Measurements from ENCODE around the gene KDM4B. TPM values are rescaled to one million over a fixed set of nuclear protein-coding genes. Genes with fewer than 3 reads are reported as not detected.

The KDM4B gene
- total RNA-seq, 1 experiment from 2014 or later, result 43.7 TPM

DNA sequence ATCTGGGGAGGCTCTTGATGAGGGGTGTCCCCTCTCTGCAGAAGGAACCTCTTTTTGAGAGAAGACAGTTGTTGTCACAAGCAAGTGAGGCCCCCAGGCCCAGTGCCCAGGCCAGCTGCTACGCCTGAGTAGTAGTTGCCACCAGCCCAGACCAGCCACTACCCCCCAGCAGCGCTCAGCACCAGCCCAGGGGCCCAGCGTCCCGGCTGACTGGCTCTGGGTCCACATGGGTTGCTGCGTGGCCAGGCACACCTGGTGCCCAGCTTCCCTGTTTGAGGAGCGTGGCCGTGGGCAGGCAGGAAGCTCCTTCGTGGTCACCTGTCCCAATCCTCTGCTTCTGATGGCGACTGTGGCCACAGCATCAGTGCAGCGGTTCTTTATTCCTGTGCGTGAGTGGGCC is 84.7 kb downstream of the KDM4B start:
- no peaks in the 10 kb centered on the region for H3K27me3 ChIP-seq (ENCODE audit: insufficient read depth, low read length)
- no peaks in the 10 kb centered on the region for H3K79me1 ChIP-seq (ENCODE audit: insufficient read depth, low read depth, low read length, poor library complexity, severe bottlenecking)
- WGBS (ENCODE audit: extremely low coverage, insufficient read length, low lambda C conversion rate), result no CpG with 5 or more reads among the region's 11 CpGs
- H3K23ac ChIP-seq (ENCODE audit: insufficient read length, low read depth, low read length), result no peak overlapping the region
- Mint-ChIP-seq H3K4me3 (no peak overlapping the region), H3K27ac (no peak overlapping the region; a peak in 1 of 7 replicates), H3K36me3 (ENCODE audit: insufficient read depth in 1 of 3, low read depth in 3 of 3) (peaks cover 0 to 18% (median 12%) of the 10 kb centered on the region in 3 experiments; a peak in 6 of 7 replicates), H3K27me3 (ENCODE audit: low read depth) (no peaks in the 10 kb centered on the region), H3K9me3 (no peaks in the 10 kb centered on the region; a peak in 1 of 5 replicates), H3K4me1 (peaks cover 0 to 9% of the 10 kb centered on the region in 2 experiments; a peak in 2 of 4 replicates)
- H3K4me1 ChIP-seq (ENCODE audit: insufficient read depth, low read length), result no peaks in the 10 kb centered on the region
- H3K4ac ChIP-seq (ENCODE audit: low read depth, low read length), result no peak overlapping the region
- no peak overlapping the region for H2BK15ac ChIP-seq (ENCODE audit: low read depth, low read length)
- no peak overlapping the region for H2BK5ac ChIP-seq (ENCODE audit: insufficient read length, low read length)
- no peak overlapping the region for H3K27ac ChIP-seq (ENCODE audit: insufficient read length, low read depth, low read length)
- H2AFZ ChIP-seq (ENCODE audit: low read length), result no peak overlapping the region
- no peak overlapping the region for H4K5ac ChIP-seq (ENCODE audit: insufficient read length, low read depth, low read length)
- no peaks in the 10 kb centered on the region for H4K20me1 ChIP-seq (ENCODE audit: control insufficient read depth, insufficient read depth, insufficient read length)
- H4K91ac ChIP-seq (ENCODE audit: insufficient read length, low read depth, low read length), result no peak overlapping the region
- H2AK5ac ChIP-seq (ENCODE audit: insufficient read length, low read length), result no peak overlapping the region
- no peak overlapping the region for H3K56ac ChIP-seq (ENCODE audit: insufficient read length, low read depth, low read length)
- H3K4me2 ChIP-seq (ENCODE audit: insufficient read depth, insufficient read length, low read length), result no peak overlapping the region
- H3K18ac ChIP-seq (ENCODE audit: insufficient read length, low read depth, low read length), result no peak overlapping the region
- TF ChIP-seq, protein P1, sequence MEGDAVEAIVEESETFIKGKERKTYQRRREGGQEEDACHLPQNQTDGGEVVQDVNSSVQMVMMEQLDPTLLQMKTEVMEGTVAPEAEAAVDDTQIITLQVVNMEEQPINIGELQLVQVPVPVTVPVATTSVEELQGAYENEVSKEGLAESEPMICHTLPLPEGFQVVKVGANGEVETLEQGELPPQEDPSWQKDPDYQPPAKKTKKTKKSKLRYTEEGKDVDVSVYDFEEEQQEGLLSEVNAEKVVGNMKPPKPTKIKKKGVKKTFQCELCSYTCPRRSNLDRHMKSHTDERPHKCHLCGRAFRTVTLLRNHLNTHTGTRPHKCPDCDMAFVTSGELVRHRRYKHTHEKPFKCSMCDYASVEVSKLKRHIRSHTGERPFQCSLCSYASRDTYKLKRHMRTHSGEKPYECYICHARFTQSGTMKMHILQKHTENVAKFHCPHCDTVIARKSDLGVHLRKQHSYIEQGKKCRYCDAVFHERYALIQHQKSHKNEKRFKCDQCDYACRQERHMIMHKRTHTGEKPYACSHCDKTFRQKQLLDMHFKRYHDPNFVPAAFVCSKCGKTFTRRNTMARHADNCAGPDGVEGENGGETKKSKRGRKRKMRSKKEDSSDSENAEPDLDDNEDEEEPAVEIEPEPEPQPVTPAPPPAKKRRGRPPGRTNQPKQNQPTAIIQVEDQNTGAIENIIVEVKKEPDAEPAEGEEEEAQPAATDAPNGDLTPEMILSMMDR (conservative IDR thresholded peaks at IDR 0.05), result no peak
- H3K79me2 ChIP-seq (ENCODE audit: insufficient read depth, low read length), result no peaks in the 10 kb centered on the region
- H2BK120ac ChIP-seq (ENCODE audit: low read depth, low read length, poor library complexity, severe bottlenecking), result no peak overlapping the region
- H3K14ac ChIP-seq (ENCODE audit: insufficient read depth, low read length), result no peak overlapping the region
- no peak overlapping the region for H2BK12ac ChIP-seq (ENCODE audit: insufficient read length, low read depth, low read length)
- H4K8ac ChIP-seq (replicated peaks; ENCODE audit: insufficient read length, low read depth, low read length), result no peak overlapping the region
- no peak overlapping the region for H2BK20ac ChIP-seq (ENCODE audit: low read depth, low read length, poor library complexity, severe bottlenecking)
- no peak overlapping the region for H3T11ph ChIP-seq (ENCODE audit: low read length)
- no peak overlapping the region for H3K9ac ChIP-seq (ENCODE audit: extremely low read depth, insufficient read length, low read length)
- no peaks in the 10 kb centered on the region for H3K9me3 ChIP-seq (ENCODE audit: control insufficient read depth, low read depth, low read length)
- H3K23me2 ChIP-seq (ENCODE audit: insufficient read length, low read depth, low read length, poor library complexity, severe bottlenecking), result no peaks in the 10 kb centered on the region
- no peak for DNase-seq
